H1 (cell line): ENCODE data around the gene ITGB5. TPM values are rescaled to one million over a fixed set of nuclear protein-coding genes. Genes with fewer than 3 reads are reported as not detected.

Experiments used
- CTCF ChIA-PET: fragments of 300-600 bp; sonication (Branson Sonifier 250); formaldehyde crosslinking; loops from one replicate; lab custom pipeline; 2021; ENCODE audit not compliant: partially characterized antibody; lab: Charles Lee
- POLR2A ChIA-PET: fragments of 300-600 bp; sonication (Branson Sonifier 250); formaldehyde crosslinking; loops from one replicate; lab custom pipeline; 2021; ENCODE audit warnings: inconsistent platforms; ENCODE audit not compliant: partially characterized antibody; lab: Charles Lee
- DNase-seq, 2 experiments: peaks; one replicate each; pipeline versions ENCODE4 v3.0.0 to v3.0.0-alpha.2; 2010 to 2022; ENCODE audit warnings: low spot score in 2 of 2, low read depth in 1 of 2, mixed read lengths in 1 of 2
- FAIRE-seq: peaks from 2 replicates; lab custom pipeline; 2011; peaks lifted over from hg19 to GRCh38; lab: Jason Lieb, UNC
- H2AFZ ChIP-seq: 2 replicates; pipeline ENCODE4 v1.8.1; 2012; ENCODE audit warnings: low read length, inconsistent platforms
- H2AK5ac ChIP-seq: 2 replicates; pipeline ENCODE4 v1.6.1; 2013; ENCODE audit warnings: low read depth, low read length
- H2BK120ac ChIP-seq: replicated peaks from 2 replicates; pipeline ENCODE3; 2013; ENCODE audit warnings: low read depth, low read length, inconsistent platforms
- H2BK12ac ChIP-seq: 2 replicates; pipeline ENCODE4 v1.6.1; 2013; ENCODE audit warnings: low read depth, low read length
- H2BK15ac ChIP-seq: 2 replicates; pipeline ENCODE4 v1.6.1; 2013; ENCODE audit warnings: low read length
- H2BK20ac ChIP-seq: 2 replicates; pipeline ENCODE4 v1.6.1; 2013; ENCODE audit warnings: low read length
- H2BK5ac ChIP-seq: 2 replicates; pipeline ENCODE4 v1.6.1; 2013; ENCODE audit warnings: low read depth, low read length
- H3K14ac ChIP-seq: 2 replicates; pipeline ENCODE4 v1.6.1; 2013; ENCODE audit warnings: inconsistent platforms; ENCODE audit not compliant: insufficient read length
- H3K18ac ChIP-seq: 2 replicates; pipeline ENCODE4 v1.6.1; 2013; ENCODE audit warnings: low read length; ENCODE audit errors: extremely low read depth
- H3K23ac ChIP-seq: 2 replicates; pipeline ENCODE4 v1.6.1; 2013; ENCODE audit warnings: inconsistent platforms; ENCODE audit not compliant: insufficient read length
- H3K23me2 ChIP-seq: 2 replicates; pipeline ENCODE4 v1.6.1; 2013; ENCODE audit warnings: low read depth, low read length
- H3K27ac ChIP-seq: 2 replicates; pipeline ENCODE4 v1.6.1; 2011; ENCODE audit warnings: low read depth, low read length, inconsistent platforms
- H3K27me3 ChIP-seq, 4 experiments: replicated peaks in 1 of 4; 1 replicate in 1 of 4; 2 replicates in 3 of 4; pipeline versions ENCODE4 v1.6.1 to v1.8.1; 2011 to 2013; ENCODE audit warnings: low read length in 3 of 4, mild to moderate bottlenecking in 3 of 4, inconsistent platforms in 2 of 4, mixed read lengths in 2 of 4, moderate library complexity in 1 of 4; ENCODE audit not compliant: control insufficient read depth in 3 of 4, insufficient read depth in 3 of 4; ENCODE audit errors: extremely low read depth in 1 of 4
- H3K36me3 ChIP-seq, 4 experiments: 2 replicates each; pipeline versions ENCODE4 v1.6.1 to v1.8.1; 2011 to 2013; ENCODE audit warnings: mild to moderate bottlenecking in 4 of 4, low read length in 3 of 4, moderate library complexity in 2 of 4, control low read depth in 1 of 4, inconsistent platforms in 1 of 4; ENCODE audit not compliant: insufficient read depth in 4 of 4, control insufficient read depth in 2 of 4
- H3K4ac ChIP-seq: replicated peaks from 2 replicates; pipeline ENCODE3; 2013; ENCODE audit warnings: low read length, low read depth, mixed read lengths, inconsistent platforms; ENCODE audit not compliant: insufficient read length
- H3K4me1 ChIP-seq, 4 experiments: replicated peaks in 1 of 4; 1 replicate in 1 of 4; 2 replicates in 3 of 4; pipeline versions ENCODE4 v1.6.1 to v1.8.1; 2011 to 2013; ENCODE audit warnings: low read length in 3 of 4, inconsistent platforms in 2 of 4, mixed read lengths in 1 of 4; ENCODE audit not compliant: insufficient read depth in 4 of 4, control insufficient read depth in 3 of 4
- H3K4me2 ChIP-seq, 2 experiments: 2 replicates each; pipeline versions ENCODE4 v1.6.1 to v1.8.1; 2011 to 2013; ENCODE audit warnings: low read depth in 2 of 2, low read length in 2 of 2, control low read depth in 1 of 2, inconsistent platforms in 1 of 2, mild to moderate bottlenecking in 1 of 2; ENCODE audit not compliant: insufficient read depth in 1 of 2
- H3K4me3 ChIP-seq, 4 experiments: fragments of 200-600, 300-600 bp in 1 of 4; sonication (generic), shearing (Covaris generic), sonication (Bioruptor Twin) in 1 of 4; 2 replicates each; pipeline versions ENCODE4 v1.5.1 to v1.8.1; 2011 to 2016; ENCODE audit warnings: low read length in 4 of 4, low read depth in 3 of 4, control low read depth in 2 of 4, inconsistent platforms in 2 of 4, mild to moderate bottlenecking in 2 of 4, mixed read lengths in 1 of 4, moderate library complexity in 1 of 4; ENCODE audit not compliant: insufficient read depth in 2 of 4; ENCODE audit errors: extremely low read depth in 1 of 4
- H3K56ac ChIP-seq: replicated peaks from 2 replicates; pipeline ENCODE3; 2013; ENCODE audit warnings: low read depth, mild to moderate bottlenecking, mixed read lengths, low read length, inconsistent platforms; ENCODE audit not compliant: insufficient read length
- H3K79me1 ChIP-seq: 2 replicates; pipeline ENCODE4 v1.6.1; 2013; ENCODE audit warnings: low read depth, low read length, control low read depth
- H3K79me2 ChIP-seq, 2 experiments: 2 replicates each; pipeline versions ENCODE4 v1.6.1 to v1.8.1; 2012 to 2013; ENCODE audit warnings: low read length in 2 of 2, mild to moderate bottlenecking in 2 of 2, inconsistent platforms in 1 of 2; ENCODE audit not compliant: insufficient read depth in 2 of 2, control insufficient read depth in 1 of 2
- H3K9ac ChIP-seq, 4 experiments: replicated peaks in 1 of 4; 1 replicate in 1 of 4; 2 replicates in 3 of 4; pipeline versions ENCODE4 v1.6.1 to v1.8.1; 2011 to 2013; ENCODE audit warnings: low read depth in 3 of 4, low read length in 3 of 4, control low read depth in 2 of 4, mild to moderate bottlenecking in 2 of 4, moderate library complexity in 2 of 4, inconsistent platforms in 1 of 4; ENCODE audit errors: extremely low read depth in 1 of 4
- H3K9me3 ChIP-seq, 2 experiments: 2 replicates each; pipeline versions ENCODE4 v1.6.1 to v1.8.1; 2012 to 2013; ENCODE audit warnings: mild to moderate bottlenecking in 2 of 2, moderate library complexity in 2 of 2, control low read depth in 1 of 2, inconsistent platforms in 1 of 2, low read depth in 1 of 2, low read length in 1 of 2, mixed read lengths in 1 of 2; ENCODE audit not compliant: insufficient read depth in 2 of 2
- H4K20me1 ChIP-seq, 2 experiments: replicated peaks in 1 of 2; 2 replicates each; pipeline versions ENCODE3 to v1.8.1; 2011 to 2013; ENCODE audit warnings: inconsistent platforms in 2 of 2, low read length in 2 of 2, mild to moderate bottlenecking in 1 of 2; ENCODE audit not compliant: insufficient read depth in 2 of 2, control insufficient read depth in 1 of 2
- H4K5ac ChIP-seq: 2 replicates; pipeline ENCODE4 v1.6.1; 2013; ENCODE audit warnings: low read length, low read depth, mixed read lengths, inconsistent platforms; ENCODE audit not compliant: insufficient read length
- H4K8ac ChIP-seq: 2 replicates; pipeline ENCODE4 v1.8.0; 2013; ENCODE audit warnings: mild to moderate bottlenecking, moderate library complexity, low read length, inconsistent platforms; ENCODE audit not compliant: insufficient read depth; ENCODE audit errors: extremely low read depth
- H4K91ac ChIP-seq: replicated peaks from 2 replicates; pipeline ENCODE3; 2013; ENCODE audit warnings: low read length, mixed read lengths, inconsistent platforms; ENCODE audit not compliant: insufficient read length
- WGBS, 2 experiments: shearing (Covaris generic) in 1 of 2; methylation state at CpG; one replicate each; pipeline versions ENCODE4 v1.1.6 to v1.1.7; 2013 to 2015; ENCODE audit warnings: low lambda C conversion rate in 2 of 2, mixed read lengths in 2 of 2, inconsistent platforms in 1 of 2, low coverage in 1 of 2, missing lambda C conversion rate in 1 of 2; ENCODE audit not compliant: insufficient replicate concordance in 2 of 2, insufficient coverage in 1 of 2, insufficient read length in 1 of 2; ENCODE audit errors: extremely low coverage in 1 of 2, missing lambda C conversion rate in 1 of 2; 5-methylcytosine and 5-hydroxymethylcytosine counted together
- polyA plus RNA-seq, 7 experiments: library from polyadenylated mRNA; depleted of rRNA in 3 of 7; stranded (reverse) in 5 of 7; unstranded in 2 of 7; fragments of >200 nt in 5 of 7; fragments of 200-250 nt in 2 of 7; gene quantifications; 1 replicate in 5 of 7; 2 replicates in 1 of 7; 4 replicates in 1 of 7; pipeline versions ENCODE4 v1.2.1 to v1.2.3, GENCODE V29; 2011 to 2013; ENCODE audit warnings: missing spikeins in 2 of 7, mixed read lengths in 2 of 7
- total RNA-seq: library from RNA; stranded (reverse); fragmentation: NEBNext Ultra II Directional; extraction: Animal tissue kit (Norgen Biotek cat#: 25700); gene quantifications from 2 replicates; pipeline ENCODE4 v1.2.1, GENCODE V29; 2021
- TF ChIP-seq, protein P1 (sequence below): IDR thresholded peaks from 2 replicates; pipeline ENCODE4 v1.6.1; 2012; ENCODE audit warnings: low read length, inconsistent platforms

The ITGB5 gene
- total and polyA plus RNA-seq, 2 of the 8 experiments (the other 6 are each of a cell fraction or from before 2014, with no cell fraction given), result 101 to 268 TPM

- no peak overlapping the region for H3K18ac ChIP-seq
- no peaks in the 10 kb centered on the region for H4K20me1 ChIP-seq
- CTCF ChIA-PET, result interaction anchor here (0.6 to 0.7 kb wide), 2 partner anchors 37 to 233 kb away, joined by 3 to 5 read pairs; no protein-coding TSS in a partner anchor
- H3K79me2 ChIP-seq, result no peaks in the 10 kb centered on the region
- no peak overlapping the region for H2BK12ac ChIP-seq
- H3K79me1 ChIP-seq, result no peaks in the 10 kb centered on the region
- H2BK15ac ChIP-seq, result no peak overlapping the region
- no peak overlapping the region for H2BK5ac ChIP-seq
- H3K4me1 ChIP-seq, result no peaks in the 10 kb centered on the region
- H2BK20ac ChIP-seq, result no peak overlapping the region
- WGBS, 2 experiments, result 89% methylated on average over 8 of the region's 8 CpGs; no CpG with 5 or more reads in 1 of the 2 experiments
- H3K56ac ChIP-seq, result no peak overlapping the region
- H4K8ac ChIP-seq, result no peak overlapping the region; the same call in 1 of the 2 replicates
- FAIRE-seq (no peak), DNase-seq (no peak)
- no peaks in the 10 kb centered on the region for H3K9me3 ChIP-seq
- H3K4me2 ChIP-seq, result no peak overlapping the region
- H2AFZ ChIP-seq, result no peak overlapping the region
- no peak overlapping the region for H2BK120ac ChIP-seq
- no peak overlapping the region for H4K91ac ChIP-seq
- H3K4ac ChIP-seq, result no peak overlapping the region
- no peak overlapping the region for H4K5ac ChIP-seq
- H3K27ac ChIP-seq, result no peak overlapping the region
- no peak overlapping the region for H3K14ac ChIP-seq
- no peaks in the 10 kb centered on the region for H3K23me2 ChIP-seq
- H3K23ac ChIP-seq, result no peak overlapping the region
- no peak overlapping the region for H3K4me3 ChIP-seq
- H3K27me3 ChIP-seq, result no peaks in the 10 kb centered on the region; a peak in 1 of 7 replicates
- H3K9ac ChIP-seq, result no peak overlapping the region
- POLR2A ChIA-PET, result no interaction called here
- H3K36me3 ChIP-seq, result no peaks in the 10 kb centered on the region
- no peak overlapping the region for H2AK5ac ChIP-seq
- TF ChIP-seq, protein P1, sequence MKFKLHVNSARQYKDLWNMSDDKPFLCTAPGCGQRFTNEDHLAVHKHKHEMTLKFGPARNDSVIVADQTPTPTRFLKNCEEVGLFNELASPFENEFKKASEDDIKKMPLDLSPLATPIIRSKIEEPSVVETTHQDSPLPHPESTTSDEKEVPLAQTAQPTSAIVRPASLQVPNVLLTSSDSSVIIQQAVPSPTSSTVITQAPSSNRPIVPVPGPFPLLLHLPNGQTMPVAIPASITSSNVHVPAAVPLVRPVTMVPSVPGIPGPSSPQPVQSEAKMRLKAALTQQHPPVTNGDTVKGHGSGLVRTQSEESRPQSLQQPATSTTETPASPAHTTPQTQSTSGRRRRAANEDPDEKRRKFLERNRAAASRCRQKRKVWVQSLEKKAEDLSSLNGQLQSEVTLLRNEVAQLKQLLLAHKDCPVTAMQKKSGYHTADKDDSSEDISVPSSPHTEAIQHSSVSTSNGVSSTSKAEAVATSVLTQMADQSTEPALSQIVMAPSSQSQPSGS, result no peak
These were observed 29.8 kb upstream of the ITGB5 start for GRCh38 chr3:124916837-124917409.
